IPS DF 4.7 (cell line): ENCODE measurements around the gene DLG2.

Experiments
- DNase-seq: peaks from one replicate; pipeline ENCODE4 v3.0.0-alpha.2; 2013; ENCODE audit warnings: low spot score; ENCODE audit errors: extremely low read depth

DLG2 gene

GRCh38 chr11:83663446-83663845 is 1963.7 kb downstream of the DLG2 start:
- DNase-seq, result no peak

GRCh38 chr11:83662494-83662893 is 1964.7 kb downstream of the DLG2 start:
- DNase-seq, result no peak

- no peak for DNase-seq
Observed at GRCh38 chr11:83661491-83662350, 1965.4 kb downstream of the DLG2 start.

DNA sequence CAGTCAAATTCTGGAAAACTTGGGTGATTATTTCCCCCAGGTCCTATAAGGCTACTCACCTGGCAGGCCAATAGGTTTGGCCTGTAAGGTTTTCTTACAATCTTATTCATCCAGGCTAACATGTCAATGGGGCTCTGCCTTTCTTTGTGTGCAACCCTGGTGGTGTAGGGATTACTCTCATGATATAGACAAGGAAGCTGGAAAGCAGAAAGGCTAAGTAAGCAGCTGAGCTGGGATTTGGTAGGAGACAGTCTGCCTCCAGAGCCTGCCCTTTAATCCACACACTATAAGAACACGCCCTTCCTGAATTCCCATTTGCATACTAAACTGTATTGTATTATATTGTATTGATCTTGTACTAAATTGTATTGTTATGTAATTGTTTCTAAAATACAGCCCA is 1967.7 kb downstream of the DLG2 start:
- no peak for DNase-seq

- no peak for DNase-seq
Observed at GRCh38 chr11:83656796-83657330, 1970.3 kb downstream of the DLG2 start.

DNA sequence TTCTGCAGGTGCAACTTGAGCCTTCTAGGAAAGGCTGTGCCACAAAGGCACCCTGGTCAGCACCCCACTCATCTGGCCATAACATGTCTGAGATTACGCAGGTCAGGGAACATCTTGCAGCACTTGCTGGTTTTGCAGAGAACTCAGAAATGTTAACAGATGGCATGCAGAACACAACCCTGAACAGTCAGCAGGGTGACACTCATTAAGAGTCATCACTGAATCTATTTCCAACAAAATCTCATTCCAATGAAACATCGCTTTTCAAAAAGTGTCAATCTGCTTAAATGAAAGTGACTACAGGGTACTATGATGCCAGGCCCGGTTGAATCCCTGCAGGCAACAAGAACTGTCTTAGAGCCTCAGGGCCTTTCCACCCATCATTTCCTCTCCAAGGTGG is 1971.2 kb downstream of the DLG2 start:
- no peak for DNase-seq

DNA sequence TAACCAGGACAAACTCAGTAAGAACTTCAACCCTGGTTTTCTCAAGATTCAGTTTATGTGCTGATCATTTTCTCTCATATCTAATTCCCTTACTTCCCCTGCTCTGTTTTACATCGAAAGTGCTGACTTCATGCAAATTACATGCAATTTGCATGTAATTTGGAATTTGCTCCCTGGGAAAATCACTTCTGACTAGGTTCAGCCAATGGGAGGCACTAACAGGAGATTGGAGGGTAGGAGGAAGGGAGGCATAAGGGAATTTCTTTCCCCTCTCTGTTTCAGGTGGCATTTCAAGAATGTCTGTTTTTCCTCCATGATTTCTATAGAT is 1977.7 kb downstream of the DLG2 start:
- DNase-seq, result no peak

DNA sequence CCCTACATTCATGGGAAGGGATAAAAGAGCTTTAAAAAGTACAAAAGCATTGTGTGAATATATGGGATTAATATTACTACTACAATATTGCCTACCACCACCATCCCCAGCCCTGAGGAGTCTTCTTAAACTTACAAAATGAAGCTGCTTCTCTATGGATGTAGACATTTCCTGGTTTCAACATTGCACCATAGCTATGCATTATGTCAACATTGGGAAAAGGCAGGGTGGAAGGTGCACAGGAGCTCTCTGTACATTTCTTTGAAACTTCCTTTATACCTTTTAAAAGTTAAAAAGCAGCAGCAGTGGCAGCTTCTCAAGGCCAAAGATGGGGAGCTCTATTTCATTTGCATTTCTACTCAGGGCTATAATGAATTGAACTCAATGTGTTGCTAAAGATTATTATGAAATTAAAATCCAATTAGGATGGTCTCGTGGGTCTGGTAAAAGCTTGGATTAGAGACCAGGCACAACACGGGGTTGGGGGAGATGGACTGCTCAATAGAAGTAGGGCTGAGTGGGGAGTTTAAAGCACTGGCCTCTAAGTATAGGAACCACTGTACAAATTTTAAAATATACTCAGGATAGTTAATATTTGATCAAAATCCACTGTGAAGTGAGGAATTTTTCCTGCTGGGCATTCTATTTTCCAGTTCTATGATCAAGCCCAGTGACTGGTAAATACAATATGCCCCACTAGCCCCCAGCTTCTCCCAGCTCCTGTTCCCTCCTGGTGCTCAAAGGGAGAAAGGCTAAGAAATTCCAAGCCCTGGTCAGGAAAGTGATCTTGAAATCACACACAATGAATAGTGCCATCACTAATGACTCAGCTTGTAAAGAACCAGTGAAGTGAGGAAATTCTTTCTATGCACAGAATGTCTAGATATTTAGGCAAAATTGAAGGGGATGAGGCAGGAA is 1978.3 kb downstream of the DLG2 start:
- no peak for DNase-seq

DNA sequence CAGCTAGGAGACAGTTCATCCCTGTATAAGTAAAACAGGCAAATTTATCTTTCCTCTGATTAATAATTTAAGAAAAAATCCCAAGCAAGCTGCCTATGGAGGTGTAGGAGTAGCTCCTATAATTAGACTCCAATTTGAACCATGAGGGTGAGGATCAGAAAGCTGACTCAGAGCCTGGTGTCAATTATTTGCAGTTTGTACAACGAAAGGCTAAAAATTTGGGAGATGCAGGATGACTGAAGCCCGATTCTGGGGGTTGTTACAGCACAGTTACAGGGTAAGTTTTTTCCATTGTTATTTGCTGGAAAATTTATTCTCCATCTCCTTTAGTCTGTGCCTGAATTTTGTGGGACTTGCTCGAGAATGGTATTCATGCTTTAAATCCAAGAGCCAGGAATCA is 1981.6 kb downstream of the DLG2 start:
- DNase-seq, result no peak

DNA sequence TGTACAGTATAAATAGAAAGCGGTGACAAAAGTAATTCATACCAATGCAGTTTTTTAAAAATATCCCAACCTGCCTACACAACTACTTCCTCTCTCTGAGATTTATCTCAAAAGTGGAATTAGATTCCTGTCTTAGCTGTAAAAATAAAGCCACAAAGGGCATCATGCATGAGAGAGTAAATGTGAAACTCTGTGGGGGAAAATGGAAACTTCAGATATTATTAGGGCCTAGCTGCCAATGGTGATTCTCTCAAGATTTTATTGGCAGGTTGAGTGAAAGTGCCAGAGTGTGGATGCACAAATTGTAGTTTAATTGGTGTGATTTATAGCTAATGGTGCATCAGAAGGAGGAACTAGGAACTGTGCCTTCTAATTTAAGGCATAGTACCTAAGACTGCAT is 1984.0 kb downstream of the DLG2 start:
- DNase-seq, result no peak

GRCh38 chr11:83642500-83642899 is 1984.6 kb downstream of the DLG2 start:
- no peak for DNase-seq

- DNase-seq, result no peak
Observed at GRCh38 chr11:83641511-83641910, 1985.6 kb downstream of the DLG2 start.

DNA sequence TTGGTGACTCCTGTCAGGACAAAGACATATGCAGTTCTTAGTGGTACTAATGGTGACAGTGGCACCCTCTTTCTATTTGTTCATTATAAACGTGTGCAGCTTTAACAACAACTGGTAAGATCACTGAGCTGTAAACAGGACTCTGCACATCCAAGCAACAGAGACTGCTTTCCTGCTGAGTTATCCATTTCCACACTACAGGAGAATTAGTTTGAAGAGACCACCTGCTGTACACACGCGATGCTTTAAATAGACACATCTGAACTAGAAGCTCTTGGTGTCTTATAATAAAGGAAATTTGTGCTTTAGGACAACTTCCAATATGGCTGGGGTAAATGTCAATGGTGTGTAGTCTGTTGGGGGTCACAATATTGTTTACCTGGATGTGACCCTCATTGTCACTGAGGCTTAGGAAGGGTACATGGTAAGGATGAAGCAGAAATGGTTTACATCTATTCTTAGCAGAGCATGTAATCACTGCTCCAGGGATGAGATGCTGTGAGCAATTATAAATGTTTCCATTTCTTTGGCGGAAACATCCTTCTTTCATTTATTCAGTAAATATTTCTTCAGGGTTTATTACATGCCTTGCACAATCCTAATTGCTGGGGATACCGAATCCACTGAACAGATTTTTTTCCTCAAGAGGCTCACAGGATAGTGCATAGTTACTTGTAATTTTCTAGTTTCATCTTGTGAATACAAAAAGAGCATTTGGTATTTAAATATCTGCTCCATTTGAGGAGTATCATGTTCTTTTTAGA is 1987.0 kb downstream of the DLG2 start:
- no peak for DNase-seq

- no peak for DNase-seq
Observed at GRCh38 chr11:83635166-83635565, 1992.0 kb downstream of the DLG2 start.

- no peak for DNase-seq
Observed at GRCh38 chr11:83630211-83630610, 1996.9 kb downstream of the DLG2 start.

GRCh38 chr11:83629775-83630174 is 1997.4 kb downstream of the DLG2 start:
- DNase-seq, result no peak

GRCh38 chr11:83628622-83629355 is 1998.4 kb downstream of the DLG2 start:
- DNase-seq, result no peak

DNA sequence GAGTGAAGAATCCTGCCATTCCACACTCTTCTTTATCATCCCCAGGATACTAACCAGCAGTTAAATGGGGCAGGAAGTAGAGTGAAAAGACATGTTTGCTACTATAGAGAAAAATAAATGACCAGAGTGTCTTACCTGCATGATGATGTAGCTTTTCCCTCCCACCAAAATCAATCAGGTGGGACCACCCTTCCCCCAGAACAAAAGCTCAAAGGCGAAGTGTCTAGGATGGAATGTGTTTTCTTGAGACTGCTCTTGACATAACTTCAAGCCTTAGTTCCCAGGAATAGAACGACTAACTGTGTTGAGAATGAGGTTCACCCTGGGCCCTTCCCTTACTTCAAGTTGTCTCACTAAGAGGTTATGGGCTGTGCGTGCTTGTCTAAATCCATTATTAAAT is 2001.8 kb downstream of the DLG2 start:
- DNase-seq, result no peak

DNA sequence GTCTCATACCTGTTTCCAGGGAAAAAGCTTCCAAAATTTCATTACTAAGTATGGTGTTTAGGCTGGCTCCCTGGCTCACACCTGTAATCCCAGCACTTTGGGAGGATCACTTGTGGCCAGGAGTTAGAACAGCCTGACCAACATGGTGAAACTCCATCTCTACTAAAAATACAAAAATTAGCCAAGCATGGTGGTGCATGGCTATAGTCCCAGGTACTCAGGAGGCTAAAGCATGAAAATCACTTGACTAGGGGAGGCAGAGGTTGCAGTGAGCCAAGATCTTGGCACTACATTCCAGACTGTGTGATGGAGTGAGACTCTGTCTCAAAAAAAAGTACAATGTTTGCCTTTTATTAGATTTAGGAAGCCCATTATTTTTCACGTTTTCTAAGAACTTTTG is 2009.5 kb downstream of the DLG2 start:
- no peak for DNase-seq

GRCh38 chr11:83613767-83614121 is 2013.4 kb downstream of the DLG2 start:
- DNase-seq, result no peak
